ENCODE measurements around the gene PRR20A. TPM values are rescaled to one million over a fixed set of nuclear protein-coding genes. Genes with fewer than 3 reads are reported as not detected.
"Not testable (repeated sequence)": the region's sequence is repeated elsewhere in the genome, so short reads cannot be mapped to it uniquely, and the experiment has no call there.

The PRR20A gene
- total and polyA plus RNA-seq, 2 of the 4 experiments (the other 2 are of a cell fraction): not detected

GRCh38 chr13:57139781-57140180 is 937 bp upstream of the PRR20A start:
- H3K23ac ChIP-seq (ENCODE audit: low read depth, low read length); BruUV-seq (replicated peaks); H3K36me3 ChIP-seq (ENCODE audit: control insufficient read depth, insufficient read depth, low read length); H2BK20ac ChIP-seq (ENCODE audit: low read depth, low read length); H3K18ac ChIP-seq (ENCODE audit: low read depth, low read length); H4K91ac ChIP-seq (ENCODE audit: insufficient read depth, low read depth, low read length); H2AK5ac ChIP-seq (ENCODE audit: low read depth, low read length); H2BK5ac ChIP-seq (ENCODE audit: low read depth, low read length, poor library complexity, severe bottlenecking); H3K9ac ChIP-seq (ENCODE audit: low read depth, low read length); H3K27me3 ChIP-seq (ENCODE audit: control insufficient read depth, insufficient read depth, low read length); H3K27ac ChIP-seq (ENCODE audit: insufficient read depth, low read length); DNase-seq; H2BK120ac ChIP-seq (ENCODE audit: low read depth, low read length); dilution Hi-C loops (cut with HindIII; ENCODE audit: low sequenced_read_pairs, unreplicated experiment); POLR2A ChIA-PET (ENCODE audit: unreplicated experiment); CTCF ChIA-PET; H2AFZ ChIP-seq (replicated peaks; ENCODE audit: low read length, poor library complexity); intact Hi-C loops (cut with micrococcal nuclease); H3K4ac ChIP-seq (ENCODE audit: low read depth, low read length); in situ Hi-C loops (cut with MboI; ENCODE audit: low sequenced_read_pairs); H3K4me2 ChIP-seq (ENCODE audit: low read depth, low read length); H4K20me1 ChIP-seq (ENCODE audit: insufficient read depth, low read length); H3K9me3 ChIP-seq (ENCODE audit: control insufficient read depth, insufficient read depth, low read length); H4K8ac ChIP-seq (ENCODE audit: low read depth in 2 of 2, low read length in 2 of 2); H3K56ac ChIP-seq (ENCODE audit: extremely low read depth, insufficient read depth, low read length); H3K4me3 ChIP-seq (ENCODE audit: insufficient read depth, low read depth, low read length); H2AK9ac ChIP-seq (replicated peaks; ENCODE audit: low read depth, low read length, poor library complexity); H3K79me1 ChIP-seq (ENCODE audit: low read depth in 1 of 2, low read length in 2 of 2); H2BK15ac ChIP-seq (ENCODE audit: low read depth, low read length); ATAC-seq (ENCODE audit: low read depth); H3K9me1 ChIP-seq (ENCODE audit: insufficient read depth, low read length); H3K14ac ChIP-seq (replicated peaks; ENCODE audit: low read depth, low read length); H3K4me1 ChIP-seq (ENCODE audit: control insufficient read depth, insufficient read depth, low read length); H4K5ac ChIP-seq (ENCODE audit: low read depth, low read length): not testable (repeated sequence)
- no CpG with 5 or more reads among the region's 18 CpGs for WGBS, 2 experiments (ENCODE audit: extremely low coverage in 2 of 2, insufficient read length in 1 of 2)

GRCh38 chr13:57147188-57147587 is 6.5 kb downstream of the PRR20A start, which contains the start of gene PRR20B:
Gene PRR20B (plus strand): TSS chr13:57147488. CDS start chr13:57147875, 387 bp downstream.
- H2BK5ac ChIP-seq (ENCODE audit: low read depth, low read length, poor library complexity, severe bottlenecking); H3K4me2 ChIP-seq (ENCODE audit: low read depth, low read length); H3K27me3 ChIP-seq (ENCODE audit: control insufficient read depth, insufficient read depth, low read length); H2AK9ac ChIP-seq (replicated peaks; ENCODE audit: low read depth, low read length, poor library complexity); H4K8ac ChIP-seq (ENCODE audit: low read depth in 2 of 2, low read length in 2 of 2); dilution Hi-C loops (cut with HindIII; ENCODE audit: low sequenced_read_pairs, unreplicated experiment); H2AFZ ChIP-seq (replicated peaks; ENCODE audit: low read length, poor library complexity); H4K5ac ChIP-seq (ENCODE audit: low read depth, low read length); in situ Hi-C loops (cut with MboI; ENCODE audit: low sequenced_read_pairs); H3K27ac ChIP-seq (ENCODE audit: insufficient read depth, low read length); H2BK20ac ChIP-seq (ENCODE audit: low read depth, low read length); H4K20me1 ChIP-seq (ENCODE audit: insufficient read depth, low read length); POLR2A ChIA-PET (ENCODE audit: unreplicated experiment); H3K4me3 ChIP-seq (ENCODE audit: insufficient read depth, low read depth, low read length); H3K4me1 ChIP-seq (ENCODE audit: control insufficient read depth, insufficient read depth, low read length); H3K4ac ChIP-seq (ENCODE audit: low read depth, low read length); BruUV-seq (replicated peaks); H3K23ac ChIP-seq (ENCODE audit: low read depth, low read length); H2AK5ac ChIP-seq (ENCODE audit: low read depth, low read length); H3K9me1 ChIP-seq (ENCODE audit: insufficient read depth, low read length); H3K18ac ChIP-seq (ENCODE audit: low read depth, low read length); CTCF ChIA-PET; H3K56ac ChIP-seq (ENCODE audit: extremely low read depth, insufficient read depth, low read length); H3K79me1 ChIP-seq (ENCODE audit: low read depth in 1 of 2, low read length in 2 of 2); H3K9ac ChIP-seq (ENCODE audit: low read depth, low read length); H3K9me3 ChIP-seq (ENCODE audit: control insufficient read depth, insufficient read depth, low read length); H2BK15ac ChIP-seq (ENCODE audit: low read depth, low read length); H3K36me3 ChIP-seq (ENCODE audit: control insufficient read depth, insufficient read depth, low read length); DNase-seq; H2BK120ac ChIP-seq (ENCODE audit: low read depth, low read length); H3K14ac ChIP-seq (replicated peaks; ENCODE audit: low read depth, low read length); ATAC-seq (ENCODE audit: low read depth); H4K91ac ChIP-seq (ENCODE audit: insufficient read depth, low read depth, low read length); intact Hi-C loops (cut with micrococcal nuclease): not testable (repeated sequence)
- no CpG with 5 or more reads among the region's 22 CpGs for WGBS, 2 experiments (ENCODE audit: extremely low coverage in 2 of 2, insufficient read length in 1 of 2)

All from IMR-90 (cell line).